B cell (primary cell): ENCODE data around the gene PHF24. TPM values are rescaled to one million over a fixed set of nuclear protein-coding genes. Genes with fewer than 3 reads are reported as not detected.

Experiments
- ATAC-seq: fragments of 200-7000 bp; cut with Tn5 transposase; one replicate; pipeline ENCODE4 v1.10.0; 2021; ENCODE audit warnings: low read depth, mild to moderate bottlenecking, moderate number of reproducible peaks, moderate library complexity
- CTCF ChIA-PET: fragments of 350-600 bp; sonication (Branson Sonifier 250); formaldehyde crosslinking; loops from one replicate; lab custom pipeline; 2021; ENCODE audit warnings: antibody characterized with exemption, inconsistent platforms; lab: Charles Lee
- POLR2A ChIA-PET: fragments of 350-600 bp; sonication (Branson Sonifier 250); formaldehyde crosslinking; loops from one replicate; lab custom pipeline; 2021; ENCODE audit warnings: antibody characterized with exemption; lab: Charles Lee
- DNase-seq: peaks from one replicate; pipeline ENCODE4 v3.0.0; 2013
- H2AFZ ChIP-seq: 2 replicates; pipeline ENCODE4 v1.6.1; 2012; ENCODE audit warnings: mild to moderate bottlenecking, low read depth, low read length; ENCODE audit not compliant: insufficient read depth, poor library complexity, severe bottlenecking
- H3K27ac ChIP-seq, 2 donors: 1 replicate in 1 of 2; 2 replicates in 1 of 2; pipeline ENCODE4 v1.5.1; 2012 to 2013; ENCODE audit warnings: low read length in 2 of 2, mild to moderate bottlenecking in 2 of 2, moderate library complexity in 1 of 2
- H3K27me3 ChIP-seq, 4 experiments: fragments of 200-600 bp in 1 of 4; sonication (generic) in 1 of 4; replicated peaks in 1 of 4; 1 replicate in 2 of 4; 2 replicates in 2 of 4; pipeline versions ENCODE4 v1.6.1 to v1.7.0; 2013 to 2016; ENCODE audit warnings: low read length in 3 of 4, mild to moderate bottlenecking in 2 of 4, mixed read lengths in 1 of 4, moderate library complexity in 1 of 4; ENCODE audit not compliant: insufficient read depth in 4 of 4, control insufficient read depth in 3 of 4; ENCODE audit errors: control extremely low read depth in 1 of 4
- H3K36me3 ChIP-seq, 2 experiments: replicated peaks in 1 of 2; 1 replicate in 1 of 2; 2 replicates in 1 of 2; pipeline versions ENCODE4 v1.6.1 to v1.7.1; 2013; ENCODE audit warnings: low read length in 1 of 2; ENCODE audit not compliant: insufficient read depth in 2 of 2, control insufficient read depth in 1 of 2; ENCODE audit errors: control extremely low read depth in 1 of 2, extremely low read depth in 1 of 2
- H3K4me1 ChIP-seq, 2 donors: fragments of 200-600 bp in 1 of 2; sonication (generic) in 1 of 2; 1 replicate in 1 of 2; 2 replicates in 1 of 2; pipeline versions ENCODE4 v1.5.1 to v1.6.1; 2013 to 2017; ENCODE audit warnings: low read length in 2 of 2; ENCODE audit not compliant: control insufficient read depth in 2 of 2, insufficient read depth in 2 of 2
- H3K4me2 ChIP-seq: replicated peaks from 2 replicates; pipeline ENCODE3; 2012; ENCODE audit warnings: mild to moderate bottlenecking, low read depth, low read length; ENCODE audit not compliant: poor library complexity, severe bottlenecking
- H3K4me3 ChIP-seq, 5 experiments: fragments of 200-600 bp in 1 of 5; sonication (generic) in 1 of 5; 1 replicate in 3 of 5; 2 replicates in 2 of 5; pipeline versions ENCODE4 v1.5.1 to v1.7.0; 2011 to 2016; ENCODE audit warnings: low read length in 4 of 5, mild to moderate bottlenecking in 4 of 5, low read depth in 2 of 5, control low read depth in 1 of 5, moderate library complexity in 1 of 5; ENCODE audit not compliant: insufficient read depth in 1 of 5; ENCODE audit errors: control extremely low read depth in 1 of 5, extremely low read depth in 1 of 5
- H3K79me2 ChIP-seq: fragments of 200-600 bp; sonication (generic); one replicate; pipeline ENCODE4 v1.6.0; 2016; ENCODE audit warnings: low read length; ENCODE audit not compliant: control insufficient read depth, insufficient read depth
- H3K9ac ChIP-seq: fragments of 200-600 bp; sonication (generic); 2 replicates; pipeline ENCODE4 v1.6.1; 2017; ENCODE audit warnings: mild to moderate bottlenecking, low read length, moderate library complexity
- H3K9me3 ChIP-seq, 3 donors: one replicate each; pipeline versions ENCODE4 v1.6.1 to v1.7.1; 2013; ENCODE audit warnings: low read length in 2 of 3; ENCODE audit not compliant: control insufficient read depth in 2 of 3, insufficient read depth in 1 of 3; ENCODE audit errors: control extremely low read depth in 1 of 3
- H4K20me1 ChIP-seq: 2 replicates; pipeline ENCODE4 v1.6.0; 2012; ENCODE audit warnings: mild to moderate bottlenecking, low read length; ENCODE audit not compliant: insufficient read depth, control insufficient read depth, poor library complexity, severe bottlenecking
- H3K27ac Mint-ChIP-seq: one replicate; pipeline ENCODE4 v1.8.0; 2021; ENCODE audit warnings: mixed read lengths
- H3K27me3 Mint-ChIP-seq: one replicate; pipeline ENCODE4 v1.8.0; 2021; ENCODE audit warnings: mixed read lengths
- H3K4me1 Mint-ChIP-seq: one replicate; pipeline ENCODE4 v1.8.0; 2021; ENCODE audit warnings: mixed read lengths
- H3K4me3 Mint-ChIP-seq: one replicate; pipeline ENCODE4 v1.8.0; 2021; ENCODE audit warnings: mixed read lengths
- H3K9me3 Mint-ChIP-seq: one replicate; pipeline ENCODE4 v1.8.0; 2022; ENCODE audit warnings: mixed read lengths; ENCODE audit not compliant: insufficient read depth
- EZH2 ChIP-seq: IDR thresholded peaks from 2 replicates; pipeline ENCODE4 v1.6.1; 2012; ENCODE audit warnings: borderline replicate concordance, low read depth, mild to moderate bottlenecking, moderate library complexity, low read length; ENCODE audit not compliant: insufficient read depth, poor library complexity, severe bottlenecking
- WGBS: methylation state at CpG from one replicate; pipeline ENCODE4 v1.1.5; 2013; ENCODE audit warnings: missing lambda C conversion rate; ENCODE audit not compliant: insufficient coverage; 5-methylcytosine and 5-hydroxymethylcytosine counted together
- intact Hi-C: fragments of 100-400 bp; cut with micrococcal nuclease; formaldehyde crosslinking; loops from one replicate; pipeline ENCODE4 v1.10.0; 2022
- polyA plus RNA-seq: library from polyadenylated mRNA; depleted of rRNA; stranded (reverse); fragments of >200 nt; gene quantifications from 2 replicates; pipeline ENCODE4 v1.2.3, GENCODE V29; 2012
- total RNA-seq, 2 donors: library from RNA; stranded (reverse); fragments of 120-200 nt in 1 of 2; gene quantifications; 1 replicate in 1 of 2; 2 replicates in 1 of 2; pipeline versions ENCODE4 v1.2.3 to v1.2.4, GENCODE V29; 2013 to 2022
- TF ChIP-seq, protein P1 (sequence below): fragments of 200-600 bp; IDR thresholded peaks from one replicate; pipeline ENCODE4 v1.8.0; 2022; ENCODE audit warnings: antibody characterized with exemption, mild to moderate bottlenecking

PHF24 gene
- total and polyA plus RNA-seq, 2 donors (not counting 1 experiment from before 2014, with no cell fraction given) = not detected

DNA sequence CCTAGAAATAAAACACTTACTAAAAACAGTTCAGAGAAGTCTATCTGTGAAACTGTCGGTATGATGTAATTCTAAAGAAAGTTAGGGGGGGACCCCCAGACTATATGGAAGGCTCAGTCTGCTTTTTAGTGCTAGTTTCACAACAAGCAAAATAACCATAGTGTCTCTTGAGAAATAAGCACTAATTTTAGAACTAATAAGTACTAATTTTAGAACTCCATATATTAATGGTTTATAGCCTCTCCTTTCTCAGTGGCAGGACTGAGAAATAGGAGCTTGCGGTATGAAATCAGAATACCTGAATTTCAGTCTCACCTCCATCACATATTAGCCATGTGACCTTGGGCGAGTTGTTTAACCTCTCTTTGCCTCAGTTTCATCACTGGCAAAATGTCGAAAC, 1.4 kb upstream of the PHF24 start:
- peak overlapping the region; percentile 79 for H3K4me3 Mint-ChIP-seq
- no peaks in the 10 kb centered on the region for H3K9me3 Mint-ChIP-seq

DNA sequence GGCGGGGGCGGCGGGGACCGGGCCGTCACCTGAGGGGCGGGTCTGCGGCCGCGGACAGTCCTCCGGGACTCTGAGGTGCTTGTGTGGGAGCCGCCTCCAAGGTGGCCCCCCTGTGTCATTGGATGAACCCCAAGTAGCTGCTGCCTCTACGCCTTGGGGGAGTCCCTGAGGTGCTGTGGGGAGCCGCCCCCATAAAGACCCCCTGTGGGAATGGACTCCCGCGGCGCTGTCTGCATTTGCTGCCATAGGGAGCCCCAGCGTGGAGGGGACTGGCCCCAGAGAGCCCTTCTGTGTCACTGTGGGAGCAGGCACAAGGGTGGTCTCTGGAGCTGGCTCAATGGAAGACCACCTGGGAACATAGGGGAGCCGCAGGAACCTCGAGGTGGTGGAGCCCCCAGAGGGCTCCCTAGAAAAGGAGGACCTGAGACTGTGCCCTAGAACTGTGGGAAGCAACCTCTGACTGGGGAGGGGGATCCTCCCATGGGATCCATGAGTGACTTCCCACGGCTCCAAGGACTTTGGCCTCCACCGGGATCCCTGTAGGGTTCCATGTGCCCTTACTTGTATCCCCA, 412 bp downstream of the PHF24 start:
- H3K9ac ChIP-seq = peak overlapping the region; percentile 50
- Mint-ChIP-seq H3K27me3 (peaks cover 60% of the 10 kb centered on the region), H3K9me3 (no peaks in the 10 kb centered on the region), H3K4me3 (peak overlapping the region; percentile 62), H3K4me1 (peaks cover 2% of the 10 kb centered on the region), H3K27ac (no peak overlapping the region)
- H3K4me1 ChIP-seq = peaks cover 9 to 10% of the 10 kb centered on the region in 2 donors
- H3K27ac ChIP-seq = no peak overlapping the region
- H3K36me3 ChIP-seq = no peaks in the 10 kb centered on the region
- no peak for ATAC-seq
- H2AFZ ChIP-seq = peak overlapping the region; percentile 39
- DNase-seq = no peak
- 13% methylated on average over 21 of the region's 21 CpGs for WGBS
- intact Hi-C loops = no loop called here
- no peaks in the 10 kb centered on the region for H4K20me1 ChIP-seq
- ChIA-PET CTCF (interaction anchor here (1.2 kb wide), 2 partner anchors 26 to 59 kb away, joined by 3 read pairs; no protein-coding TSS in a partner anchor), POLR2A (no interaction called here)
- peaks cover 0 to 5% (median 0%) of the 10 kb centered on the region in 3 donors for H3K9me3 ChIP-seq
- H3K27me3 ChIP-seq = peaks cover 0 to 56% (median 49%) of the 10 kb centered on the region in 4 experiments
- TF ChIP-seq, protein P1, sequence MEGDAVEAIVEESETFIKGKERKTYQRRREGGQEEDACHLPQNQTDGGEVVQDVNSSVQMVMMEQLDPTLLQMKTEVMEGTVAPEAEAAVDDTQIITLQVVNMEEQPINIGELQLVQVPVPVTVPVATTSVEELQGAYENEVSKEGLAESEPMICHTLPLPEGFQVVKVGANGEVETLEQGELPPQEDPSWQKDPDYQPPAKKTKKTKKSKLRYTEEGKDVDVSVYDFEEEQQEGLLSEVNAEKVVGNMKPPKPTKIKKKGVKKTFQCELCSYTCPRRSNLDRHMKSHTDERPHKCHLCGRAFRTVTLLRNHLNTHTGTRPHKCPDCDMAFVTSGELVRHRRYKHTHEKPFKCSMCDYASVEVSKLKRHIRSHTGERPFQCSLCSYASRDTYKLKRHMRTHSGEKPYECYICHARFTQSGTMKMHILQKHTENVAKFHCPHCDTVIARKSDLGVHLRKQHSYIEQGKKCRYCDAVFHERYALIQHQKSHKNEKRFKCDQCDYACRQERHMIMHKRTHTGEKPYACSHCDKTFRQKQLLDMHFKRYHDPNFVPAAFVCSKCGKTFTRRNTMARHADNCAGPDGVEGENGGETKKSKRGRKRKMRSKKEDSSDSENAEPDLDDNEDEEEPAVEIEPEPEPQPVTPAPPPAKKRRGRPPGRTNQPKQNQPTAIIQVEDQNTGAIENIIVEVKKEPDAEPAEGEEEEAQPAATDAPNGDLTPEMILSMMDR = no peak
- peak overlapping the region in 2 of 5 experiments; percentile 34 to 61 for H3K4me3 ChIP-seq
- no peaks in the 10 kb centered on the region for H3K79me2 ChIP-seq
- peak overlapping the region; percentile 78 for H3K4me2 ChIP-seq

More for the DNA sequence above, 1.4 kb upstream of the PHF24 start:
- Mint-ChIP-seq H3K27ac (no peak overlapping the region), H3K4me1 (peaks cover 2% of the 10 kb centered on the region), H3K27me3 (peaks cover 52% of the 10 kb centered on the region)
- ChIA-PET CTCF (no interaction called here), POLR2A (no interaction called here)
- Histone ChIP-seq H3K27ac (no peak overlapping the region), H4K20me1 (no peaks in the 10 kb centered on the region), H3K79me2 (no peaks in the 10 kb centered on the region), H3K36me3 (no peaks in the 10 kb centered on the region), H3K4me1 (peaks cover 9 to 10% of the 10 kb centered on the region in 2 donors), H2AFZ (no peak overlapping the region), H3K27me3 (peaks cover 0 to 44% (median 41%) of the 10 kb centered on the region in 4 experiments), H3K9me3 (peaks cover 0 to 5% (median 2%) of the 10 kb centered on the region in 3 donors), H3K9ac (no peak overlapping the region), H3K4me2 (no peak overlapping the region), H3K4me3 (no peak overlapping the region)
- ATAC-seq (no peak), DNase-seq (no peak)
- no CpG with 5 or more reads among the region's 4 CpGs for WGBS
- TF ChIP-seq, protein P1 = no peak
- TF ChIP-seq EZH2 = no peak
- intact Hi-C loops = no loop called here
